H9 (cell line): ENCODE data around the gene CCDC190. TPM values are rescaled to one million over a fixed set of nuclear protein-coding genes. Genes with fewer than 3 reads are reported as not detected.

Experiments used
- DNase-seq: peaks from one replicate; pipeline ENCODE4 v3.0.0-alpha.2; 2017
- H2AFZ ChIP-seq: one replicate; pipeline ENCODE4 v1.6.1; 2013; ENCODE audit warnings: mild to moderate bottlenecking, low read length, control low read depth, moderate library complexity
- H2AK5ac ChIP-seq: 2 replicates; pipeline ENCODE4 v1.6.1; 2013; ENCODE audit warnings: low read length, control low read depth, mixed read lengths; ENCODE audit not compliant: insufficient read length
- H2BK120ac ChIP-seq: one replicate; pipeline ENCODE4 v1.6.1; 2013; ENCODE audit warnings: low read depth, mild to moderate bottlenecking, low read length, control low read depth, inconsistent platforms; ENCODE audit not compliant: poor library complexity, severe bottlenecking
- H2BK12ac ChIP-seq: 2 replicates; pipeline ENCODE4 v1.6.1; 2013; ENCODE audit warnings: low read length, control low read depth, mixed read lengths, low read depth; ENCODE audit not compliant: insufficient read length
- H2BK15ac ChIP-seq: 2 replicates; pipeline ENCODE4 v1.6.1; 2013; ENCODE audit warnings: low read depth, low read length, control low read depth
- H2BK20ac ChIP-seq: one replicate; pipeline ENCODE4 v1.6.1; 2013; ENCODE audit warnings: low read depth, mild to moderate bottlenecking, low read length, control low read depth, inconsistent platforms; ENCODE audit not compliant: poor library complexity, severe bottlenecking
- H2BK5ac ChIP-seq: 2 replicates; pipeline ENCODE4 v1.6.1; 2013; ENCODE audit warnings: low read length, control low read depth, mixed read lengths; ENCODE audit not compliant: insufficient read length
- H3K14ac ChIP-seq: 2 replicates; pipeline ENCODE4 v1.6.1; 2013; ENCODE audit warnings: low read length, control low read depth; ENCODE audit not compliant: insufficient read depth
- H3K18ac ChIP-seq: 2 replicates; pipeline ENCODE4 v1.6.1; 2013; ENCODE audit warnings: low read depth, mild to moderate bottlenecking, mixed read lengths, low read length, control low read depth; ENCODE audit not compliant: insufficient read length
- H3K23ac ChIP-seq: 2 replicates; pipeline ENCODE4 v1.6.1; 2013; ENCODE audit warnings: low read length, control low read depth, mixed read lengths, low read depth; ENCODE audit not compliant: insufficient read length
- H3K23me2 ChIP-seq: 2 replicates; pipeline ENCODE4 v1.6.1; 2013; ENCODE audit warnings: low read depth, mild to moderate bottlenecking, mixed read lengths, low read length, control low read depth; ENCODE audit not compliant: insufficient read length, poor library complexity, severe bottlenecking
- H3K27ac ChIP-seq: 2 replicates; pipeline ENCODE4 v1.5.1; 2013; ENCODE audit warnings: low read length, control low read depth, mixed read lengths, low read depth; ENCODE audit not compliant: insufficient read length
- H3K27me3 ChIP-seq: 2 replicates; pipeline ENCODE4 v1.6.1; 2013; ENCODE audit warnings: low read length, control low read depth, inconsistent platforms; ENCODE audit not compliant: insufficient read depth
- H3K4ac ChIP-seq: 2 replicates; pipeline ENCODE4 v1.6.1; 2013; ENCODE audit warnings: low read depth, mild to moderate bottlenecking, control low read depth, inconsistent platforms, low read length, moderate library complexity
- H3K4me1 ChIP-seq: 2 replicates; pipeline ENCODE4 v1.6.1; 2013; ENCODE audit warnings: low read length, control low read depth, inconsistent platforms; ENCODE audit not compliant: insufficient read depth
- H3K4me2 ChIP-seq: 2 replicates; pipeline ENCODE4 v1.6.1; 2013; ENCODE audit warnings: low read length, control low read depth, mixed read lengths; ENCODE audit not compliant: insufficient read length, insufficient read depth
- H3K56ac ChIP-seq: 2 replicates; pipeline ENCODE4 v1.6.1; 2013; ENCODE audit warnings: low read depth, mild to moderate bottlenecking, mixed read lengths, low read length, control low read depth; ENCODE audit not compliant: insufficient read length
- H3K79me1 ChIP-seq: 2 replicates; pipeline ENCODE4 v1.6.1; 2013; ENCODE audit warnings: low read depth, mild to moderate bottlenecking, moderate library complexity, low read length, control low read depth, inconsistent platforms; ENCODE audit not compliant: insufficient read depth, poor library complexity, severe bottlenecking
- H3K79me2 ChIP-seq: 2 replicates; pipeline ENCODE4 v1.6.1; 2013; ENCODE audit warnings: low read length, control low read depth, inconsistent platforms; ENCODE audit not compliant: insufficient read depth
- H3K9ac ChIP-seq: 2 replicates; pipeline ENCODE4 v1.6.1; 2013; ENCODE audit warnings: low read length, control low read depth, mixed read lengths; ENCODE audit not compliant: insufficient read length; ENCODE audit errors: extremely low read depth
- H3K9me3 ChIP-seq: one replicate; pipeline ENCODE4 v1.6.1; 2013; ENCODE audit warnings: low read depth, low read length, inconsistent platforms; ENCODE audit not compliant: control insufficient read depth
- H3T11ph ChIP-seq: one replicate; pipeline ENCODE4 v1.6.1; 2013; ENCODE audit warnings: mild to moderate bottlenecking, low read length, control low read depth, inconsistent platforms
- H4K20me1 ChIP-seq: one replicate; pipeline ENCODE4 v1.6.1; 2013; ENCODE audit not compliant: control insufficient read depth, insufficient read length, insufficient read depth
- H4K5ac ChIP-seq: 2 replicates; pipeline ENCODE4 v1.6.1; 2013; ENCODE audit warnings: low read depth, mild to moderate bottlenecking, mixed read lengths, low read length, control low read depth; ENCODE audit not compliant: insufficient read length
- H4K8ac ChIP-seq: replicated peaks from 2 replicates; pipeline ENCODE4 v1.6.1; 2013; ENCODE audit warnings: low read length, control low read depth, mixed read lengths, low read depth; ENCODE audit not compliant: insufficient read length
- H4K91ac ChIP-seq: 2 replicates; pipeline ENCODE4 v1.6.1; 2013; ENCODE audit warnings: low read depth, mild to moderate bottlenecking, moderate library complexity, mixed read lengths, low read length, control low read depth; ENCODE audit not compliant: insufficient read length
- H3K27ac Mint-ChIP-seq, 3 experiments: 2 replicates in 2 of 3; 3 replicates in 1 of 3; pipeline ENCODE4 v1.8.0; 2020 to 2021; ENCODE audit warnings: mixed read lengths in 3 of 3, mild to moderate bottlenecking in 1 of 3, moderate library complexity in 1 of 3
- H3K27me3 Mint-ChIP-seq: 2 replicates; pipeline ENCODE4 v1.8.0; 2021; ENCODE audit warnings: low read depth, mild to moderate bottlenecking, moderate library complexity, mixed read lengths
- H3K36me3 Mint-ChIP-seq, 3 experiments: 2 replicates in 2 of 3; 3 replicates in 1 of 3; pipeline ENCODE4 v1.8.0; 2020 to 2021; ENCODE audit warnings: low read depth in 3 of 3, mixed read lengths in 3 of 3; ENCODE audit not compliant: insufficient read depth in 1 of 3
- H3K4me1 Mint-ChIP-seq, 2 experiments: 2 replicates each; pipeline ENCODE4 v1.8.0; 2020; ENCODE audit warnings: mixed read lengths in 2 of 2
- H3K4me3 Mint-ChIP-seq, 2 experiments: 2 replicates in 1 of 2; 3 replicates in 1 of 2; pipeline ENCODE4 v1.8.0; 2020 to 2021; ENCODE audit warnings: mild to moderate bottlenecking in 2 of 2, mixed read lengths in 2 of 2, moderate library complexity in 1 of 2
- H3K9me3 Mint-ChIP-seq, 2 experiments: 2 replicates in 1 of 2; 3 replicates in 1 of 2; pipeline ENCODE4 v1.8.0; 2020; ENCODE audit warnings: mild to moderate bottlenecking in 2 of 2, mixed read lengths in 2 of 2, moderate library complexity in 1 of 2
- WGBS: extraction: QIAGEN DNeasy Blood & Tissue Kit; methylation state at CpG from one replicate; pipeline ENCODE4 v1.1.7; 2013; ENCODE audit warnings: missing lambda C conversion rate, low lambda C conversion rate, mixed read lengths; ENCODE audit not compliant: insufficient read length; ENCODE audit errors: extremely low coverage; 5-methylcytosine and 5-hydroxymethylcytosine counted together
- total RNA-seq: library from RNA; stranded (reverse); gene quantifications from 2 replicates; pipeline ENCODE4 v1.2.1, GENCODE V29; 2021
- TF ChIP-seq, protein P1 (sequence below): fragments of 200-600 bp; sonication (generic); conservative IDR thresholded peaks from 3 replicates; pipeline ENCODE4 v1.8.0; 2021; ENCODE audit warnings: antibody characterized with exemption, mild to moderate bottlenecking

Gene CCDC190
- total RNA-seq, 1 experiment from 2014 or later: not detected

DNA sequence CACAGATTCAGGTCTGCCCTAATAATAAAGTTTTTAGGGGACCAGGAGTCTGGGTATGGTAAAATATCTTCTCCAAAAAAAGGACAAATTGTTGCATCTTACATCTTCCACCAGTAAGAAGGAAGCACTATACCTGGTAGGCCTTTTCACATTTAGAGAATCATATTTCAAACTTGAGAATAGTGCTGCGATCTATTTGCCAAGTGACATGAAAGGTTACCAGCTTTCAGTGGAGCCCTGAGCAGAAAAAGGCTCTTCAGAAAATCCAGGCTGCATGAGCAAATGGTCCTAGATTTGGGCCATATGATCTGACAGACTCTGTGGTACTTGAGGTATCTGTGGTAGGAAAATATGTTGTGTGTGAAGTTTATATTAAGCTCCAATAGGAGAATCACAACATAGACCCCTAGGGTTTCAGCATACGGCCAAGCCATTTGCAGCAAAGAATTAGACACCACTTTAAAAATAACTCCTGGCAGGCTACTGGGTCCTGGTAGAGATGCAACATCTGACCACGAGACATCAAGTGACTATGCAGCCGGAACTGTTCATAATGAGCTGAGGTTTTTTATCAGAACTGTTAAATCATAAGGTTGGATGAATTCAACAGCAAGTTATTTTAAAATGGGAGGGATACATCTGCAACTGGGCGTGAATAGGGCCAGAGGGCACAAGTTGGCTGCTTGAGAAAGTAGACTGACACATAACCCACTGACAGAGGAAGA is 38.6 kb upstream of the CCDC190 start:
- H3K4me3 Mint-ChIP-seq: no peak overlapping the region
- H2BK5ac ChIP-seq: no peak overlapping the region
- H3K23ac ChIP-seq: no peak overlapping the region
- no peaks in the 10 kb centered on the region for H4K20me1 ChIP-seq
- H3T11ph ChIP-seq: no peak overlapping the region
- H2AK5ac ChIP-seq: no peak overlapping the region
- no peak overlapping the region for H2BK12ac ChIP-seq
- no peak overlapping the region for H4K91ac ChIP-seq
- TF ChIP-seq, protein P1, sequence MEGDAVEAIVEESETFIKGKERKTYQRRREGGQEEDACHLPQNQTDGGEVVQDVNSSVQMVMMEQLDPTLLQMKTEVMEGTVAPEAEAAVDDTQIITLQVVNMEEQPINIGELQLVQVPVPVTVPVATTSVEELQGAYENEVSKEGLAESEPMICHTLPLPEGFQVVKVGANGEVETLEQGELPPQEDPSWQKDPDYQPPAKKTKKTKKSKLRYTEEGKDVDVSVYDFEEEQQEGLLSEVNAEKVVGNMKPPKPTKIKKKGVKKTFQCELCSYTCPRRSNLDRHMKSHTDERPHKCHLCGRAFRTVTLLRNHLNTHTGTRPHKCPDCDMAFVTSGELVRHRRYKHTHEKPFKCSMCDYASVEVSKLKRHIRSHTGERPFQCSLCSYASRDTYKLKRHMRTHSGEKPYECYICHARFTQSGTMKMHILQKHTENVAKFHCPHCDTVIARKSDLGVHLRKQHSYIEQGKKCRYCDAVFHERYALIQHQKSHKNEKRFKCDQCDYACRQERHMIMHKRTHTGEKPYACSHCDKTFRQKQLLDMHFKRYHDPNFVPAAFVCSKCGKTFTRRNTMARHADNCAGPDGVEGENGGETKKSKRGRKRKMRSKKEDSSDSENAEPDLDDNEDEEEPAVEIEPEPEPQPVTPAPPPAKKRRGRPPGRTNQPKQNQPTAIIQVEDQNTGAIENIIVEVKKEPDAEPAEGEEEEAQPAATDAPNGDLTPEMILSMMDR: no peak
- no peak overlapping the region for H3K4me2 ChIP-seq
- no peak overlapping the region for H2BK120ac ChIP-seq
- H3K9ac ChIP-seq: no peak overlapping the region
- no peaks in the 10 kb centered on the region for H3K9me3 ChIP-seq
- H3K56ac ChIP-seq: no peak overlapping the region
- H3K36me3 Mint-ChIP-seq: no peaks in the 10 kb centered on the region
- H4K5ac ChIP-seq: no peak overlapping the region
- no peak overlapping the region for H3K4ac ChIP-seq
- no CpG with 5 or more reads among the region's 5 CpGs for WGBS
- no peak overlapping the region for H3K27ac ChIP-seq
- H3K4me1 ChIP-seq: no peaks in the 10 kb centered on the region
- no peaks in the 10 kb centered on the region for H3K27me3 Mint-ChIP-seq
- H3K9me3 Mint-ChIP-seq: no peaks in the 10 kb centered on the region
- no peak overlapping the region for H3K27ac Mint-ChIP-seq
- H2AFZ ChIP-seq: no peak overlapping the region
- H2BK15ac ChIP-seq: no peak overlapping the region
- no peak for DNase-seq
- no peak overlapping the region for H3K14ac ChIP-seq
- no peaks in the 10 kb centered on the region for H3K79me2 ChIP-seq
- H3K79me1 ChIP-seq: no peaks in the 10 kb centered on the region
- H4K8ac ChIP-seq: no peak overlapping the region
- no peak overlapping the region for H2BK20ac ChIP-seq
- peaks cover 0 to 4% of the 10 kb centered on the region in 2 experiments; a peak in 2 of 4 replicates for H3K4me1 Mint-ChIP-seq
- no peaks in the 10 kb centered on the region for H3K23me2 ChIP-seq
- H3K18ac ChIP-seq: no peak overlapping the region
- no peaks in the 10 kb centered on the region for H3K27me3 ChIP-seq
